Bronchial epithelial cell (primary cell): ENCODE measurements around the gene ST8SIA4. TPM values are rescaled to one million over a fixed set of nuclear protein-coding genes. Genes with fewer than 3 reads are reported as not detected.

ENCODE experiments used
- DNase-seq: peaks from one replicate; pipeline ENCODE4 v3.0.0-alpha.2; 2010; ENCODE audit warnings: low read depth
- FAIRE-seq: peaks from 2 replicates; lab custom pipeline; 2011; peaks lifted over from hg19 to GRCh38; lab: Jason Lieb, UNC
- H3K27me3 ChIP-seq: 2 replicates; pipeline ENCODE4 v1.5.1; 2011; ENCODE audit warnings: low read length; ENCODE audit not compliant: control insufficient read depth, insufficient read depth
- H3K36me3 ChIP-seq: 2 replicates; pipeline ENCODE4 v1.5.1; 2011; ENCODE audit warnings: low read length; ENCODE audit not compliant: control insufficient read depth, insufficient read depth
- H3K4me3 ChIP-seq: 2 replicates; pipeline ENCODE4 v1.5.1; 2011; ENCODE audit warnings: mild to moderate bottlenecking, low read depth, low read length, control low read depth
- total RNA-seq: library from RNA; depleted of rRNA; stranded (reverse); fragments of >200 nt; gene quantifications from 2 replicates; pipeline ENCODE4 v1.2.1, GENCODE V29; 2014
- TF ChIP-seq, protein P1 (sequence below): IDR thresholded peaks from 2 replicates; pipeline ENCODE4 v1.5.1; 2011; ENCODE audit warnings: mild to moderate bottlenecking, moderate library complexity, low read length, control low read depth, inconsistent platforms; ENCODE audit not compliant: insufficient read depth, severe bottlenecking

ST8SIA4 gene
- total RNA-seq, 1 donor from 2014 or later, result under 0.01 TPM

GRCh38 chr5:100824635-100825034 is 78.4 kb downstream of the ST8SIA4 start:
- FAIRE-seq (no peak), DNase-seq (no peak)
- Histone ChIP-seq H3K4me3 (no peak overlapping the region), H3K36me3 (no peaks in the 10 kb centered on the region), H3K27me3 (no peaks in the 10 kb centered on the region)
- TF ChIP-seq, protein P1, sequence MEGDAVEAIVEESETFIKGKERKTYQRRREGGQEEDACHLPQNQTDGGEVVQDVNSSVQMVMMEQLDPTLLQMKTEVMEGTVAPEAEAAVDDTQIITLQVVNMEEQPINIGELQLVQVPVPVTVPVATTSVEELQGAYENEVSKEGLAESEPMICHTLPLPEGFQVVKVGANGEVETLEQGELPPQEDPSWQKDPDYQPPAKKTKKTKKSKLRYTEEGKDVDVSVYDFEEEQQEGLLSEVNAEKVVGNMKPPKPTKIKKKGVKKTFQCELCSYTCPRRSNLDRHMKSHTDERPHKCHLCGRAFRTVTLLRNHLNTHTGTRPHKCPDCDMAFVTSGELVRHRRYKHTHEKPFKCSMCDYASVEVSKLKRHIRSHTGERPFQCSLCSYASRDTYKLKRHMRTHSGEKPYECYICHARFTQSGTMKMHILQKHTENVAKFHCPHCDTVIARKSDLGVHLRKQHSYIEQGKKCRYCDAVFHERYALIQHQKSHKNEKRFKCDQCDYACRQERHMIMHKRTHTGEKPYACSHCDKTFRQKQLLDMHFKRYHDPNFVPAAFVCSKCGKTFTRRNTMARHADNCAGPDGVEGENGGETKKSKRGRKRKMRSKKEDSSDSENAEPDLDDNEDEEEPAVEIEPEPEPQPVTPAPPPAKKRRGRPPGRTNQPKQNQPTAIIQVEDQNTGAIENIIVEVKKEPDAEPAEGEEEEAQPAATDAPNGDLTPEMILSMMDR, result no peak

GRCh38 chr5:100823812-100824211 is 79.3 kb downstream of the ST8SIA4 start:
- TF ChIP-seq, protein P1, result no peak
- no peak for FAIRE-seq
- no peak for DNase-seq
- Histone ChIP-seq H3K4me3 (no peak overlapping the region), H3K36me3 (no peaks in the 10 kb centered on the region), H3K27me3 (no peaks in the 10 kb centered on the region)

- no peaks in the 10 kb centered on the region for H3K27me3 ChIP-seq
- no peak overlapping the region for H3K4me3 ChIP-seq
- no peaks in the 10 kb centered on the region for H3K36me3 ChIP-seq
- FAIRE-seq, result no peak
- no peak for DNase-seq
- TF ChIP-seq, protein P1, result no peak
Measured at GRCh38 chr5:100821751-100822150, 81.3 kb downstream of the ST8SIA4 start.

DNA sequence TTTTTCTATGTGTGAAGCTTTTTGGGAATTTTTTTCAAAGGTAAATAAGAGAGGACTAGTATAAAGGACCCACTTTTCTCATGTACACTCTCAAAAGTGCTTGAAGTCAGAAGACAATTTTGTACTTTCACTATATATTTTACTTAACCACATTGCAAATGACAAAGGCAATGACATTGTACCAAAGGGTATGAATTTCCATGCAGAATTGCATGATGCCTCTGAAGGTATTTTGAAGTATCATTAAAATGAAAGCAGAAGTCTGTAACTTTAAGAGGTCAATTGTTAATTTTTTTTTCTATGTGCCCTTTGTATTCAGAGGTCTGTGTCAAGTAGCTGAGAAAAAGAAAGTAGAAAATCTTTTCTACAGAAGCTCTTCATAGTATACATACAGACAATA is 84.7 kb downstream of the ST8SIA4 start:
- Histone ChIP-seq H3K36me3 (no peaks in the 10 kb centered on the region), H3K27me3 (no peaks in the 10 kb centered on the region), H3K4me3 (no peak overlapping the region)
- DNase-seq (no peak), FAIRE-seq (no peak)
- TF ChIP-seq, protein P1, result no peak

GRCh38 chr5:100803397-100803796 is 99.7 kb downstream of the ST8SIA4 start:
- no peak for FAIRE-seq
- no peak overlapping the region for H3K4me3 ChIP-seq
- TF ChIP-seq, protein P1, result no peak
- no peak for DNase-seq
- no peaks in the 10 kb centered on the region for H3K36me3 ChIP-seq
- H3K27me3 ChIP-seq, result no peaks in the 10 kb centered on the region

DNA sequence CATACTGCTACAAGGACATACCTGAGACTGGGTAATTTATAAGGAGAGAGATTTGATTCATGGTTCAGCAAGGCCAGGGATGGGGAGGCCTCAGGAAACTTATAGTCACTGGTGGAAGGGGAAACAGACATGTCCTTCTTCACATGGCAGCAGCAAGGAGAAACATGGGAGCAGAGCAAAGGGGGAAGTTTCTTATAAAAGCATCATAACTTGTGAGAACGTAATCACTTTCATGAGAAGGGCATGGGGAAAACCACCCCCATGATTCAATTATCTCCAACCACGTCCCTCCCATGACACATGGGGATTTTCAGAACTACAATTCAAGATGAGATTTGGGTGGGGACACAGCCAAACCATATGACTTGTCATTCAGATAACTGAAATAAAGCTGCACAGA is 100.9 kb downstream of the ST8SIA4 start:
- FAIRE-seq (no peak), DNase-seq (no peak)
- no peaks in the 10 kb centered on the region for H3K36me3 ChIP-seq
- TF ChIP-seq, protein P1, result no peak
- no peaks in the 10 kb centered on the region for H3K27me3 ChIP-seq
- H3K4me3 ChIP-seq, result no peak overlapping the region
